ENCODE data around the gene C1QC.

Gene C1QC

GRCh38 chr1:22645931-22646330 lies 2.5 kb downstream of the C1QC start:
- no peak overlapping the region for H4K91ac ChIP-seq (ENCODE audit: low read depth, low read length, poor library complexity)
- H2BK120ac ChIP-seq (ENCODE audit: low read depth, low read length): no peak overlapping the region
- H3K9ac ChIP-seq (ENCODE audit: low read depth, low read length, poor library complexity): peak overlapping the region; percentile 67
- H2BK15ac ChIP-seq (ENCODE audit: low read length): no peak overlapping the region
- no peaks in the 10 kb centered on the region for H3K36me3 ChIP-seq (replicated peaks in 1 of 2; ENCODE audit: control insufficient read depth in 2 of 2, insufficient read depth in 2 of 2, low read length in 2 of 2)
- H3K9me3 ChIP-seq (replicated peaks in 1 of 2; ENCODE audit: control insufficient read depth in 2 of 2, insufficient read depth in 1 of 2, low read depth in 1 of 2, low read length in 2 of 2): peaks cover 0 to 2% of the 10 kb centered on the region in 2 donors
- WGBS, 2 donors (ENCODE audit: extremely low coverage in 2 of 2, insufficient read length in 2 of 2, insufficient replicate concordance in 1 of 2): no CpG with 5 or more reads among the region's 7 CpGs
- H2BK5ac ChIP-seq (ENCODE audit: low read length): no peak overlapping the region
- H3K27me3 ChIP-seq (ENCODE audit: control insufficient read depth in 3 of 3, insufficient read depth in 3 of 3, low read depth in 1 of 3, low read length in 3 of 3): peaks cover 0 to 46% (median 2%) of the 10 kb centered on the region in 3 experiments
- no peaks in the 10 kb centered on the region for H3K4me1 ChIP-seq (ENCODE audit: control insufficient read depth in 2 of 2, insufficient read depth in 1 of 2, low read depth in 1 of 2, low read length in 2 of 2)
- H2AFZ ChIP-seq (ENCODE audit: low read length): no peak overlapping the region
- H3K23ac ChIP-seq (ENCODE audit: low read depth, low read length, poor library complexity): no peak overlapping the region
- H2AK5ac ChIP-seq (ENCODE audit: low read depth, low read length): no peak overlapping the region
- no peak overlapping the region for H4K8ac ChIP-seq (ENCODE audit: low read depth, low read length)
- no peak for DNase-seq (ENCODE audit: low spot score)
- no peaks in the 10 kb centered on the region for H3K79me1 ChIP-seq (ENCODE audit: low read depth, low read length)
- no peak overlapping the region for H3K14ac ChIP-seq (ENCODE audit: low read length)
- no peak overlapping the region for H2BK12ac ChIP-seq (ENCODE audit: low read length)
- H3K18ac ChIP-seq (ENCODE audit: low read length): no peak overlapping the region
- H3K27ac ChIP-seq (replicated peaks; ENCODE audit: low read length): no peak overlapping the region
- no peak overlapping the region for H3K4me2 ChIP-seq (ENCODE audit: insufficient read depth, low read length, poor library complexity, severe bottlenecking)
- H3K4me3 ChIP-seq (ENCODE audit: low read length in 2 of 2): no peak overlapping the region
- no peak overlapping the region for H3K4ac ChIP-seq (ENCODE audit: low read length)

- Histone ChIP-seq H3K4me1 (ENCODE audit: control insufficient read depth in 2 of 2, insufficient read depth in 1 of 2, low read depth in 1 of 2, low read length in 2 of 2) (no peaks in the 10 kb centered on the region), H3K18ac (ENCODE audit: low read length) (no peak overlapping the region), H3K36me3 (replicated peaks in 1 of 2; ENCODE audit: control insufficient read depth in 2 of 2, insufficient read depth in 2 of 2, low read length in 2 of 2) (no peaks in the 10 kb centered on the region), H2AFZ (ENCODE audit: low read length) (no peak overlapping the region), H3K4me3 (ENCODE audit: low read length in 2 of 2) (no peak overlapping the region), H3K9ac (ENCODE audit: low read depth, low read length, poor library complexity) (no peak overlapping the region), H2BK12ac (ENCODE audit: low read length) (no peak overlapping the region), H3K9me3 (replicated peaks in 1 of 2; ENCODE audit: control insufficient read depth in 2 of 2, insufficient read depth in 1 of 2, low read depth in 1 of 2, low read length in 2 of 2) (peaks cover 0 to 2% of the 10 kb centered on the region in 2 donors), H3K4ac (ENCODE audit: low read length) (no peak overlapping the region), H3K27me3 (ENCODE audit: control insufficient read depth in 3 of 3, insufficient read depth in 3 of 3, low read depth in 1 of 3, low read length in 3 of 3) (peaks cover 0 to 45% (median 2%) of the 10 kb centered on the region in 3 experiments), H4K91ac (ENCODE audit: low read depth, low read length, poor library complexity) (no peak overlapping the region), H2BK120ac (ENCODE audit: low read depth, low read length) (no peak overlapping the region), H3K23ac (ENCODE audit: low read depth, low read length, poor library complexity) (no peak overlapping the region), H3K79me1 (ENCODE audit: low read depth, low read length) (no peaks in the 10 kb centered on the region), H2AK5ac (ENCODE audit: low read depth, low read length) (no peak overlapping the region), H3K14ac (ENCODE audit: low read length) (no peak overlapping the region), H3K4me2 (ENCODE audit: insufficient read depth, low read length, poor library complexity, severe bottlenecking) (no peak overlapping the region), H3K27ac (replicated peaks; ENCODE audit: low read length) (no peak overlapping the region), H2BK15ac (ENCODE audit: low read length) (no peak overlapping the region), H2BK5ac (ENCODE audit: low read length) (no peak overlapping the region), H4K8ac (ENCODE audit: low read depth, low read length) (no peak overlapping the region)
- WGBS, 2 donors (ENCODE audit: extremely low coverage in 2 of 2, insufficient read length in 2 of 2, insufficient replicate concordance in 1 of 2): no CpG with 5 or more reads among the region's 1 CpG
- no peak for DNase-seq (ENCODE audit: low spot score)
Measured at GRCh38 chr1:22646384-22646783, 3.0 kb downstream of the C1QC start.

- H3K9me3 ChIP-seq (replicated peaks in 1 of 2; ENCODE audit: control insufficient read depth in 2 of 2, insufficient read depth in 1 of 2, low read depth in 1 of 2, low read length in 2 of 2): peaks cover 0 to 2% of the 10 kb centered on the region in 2 donors
- no peaks in the 10 kb centered on the region for H3K4me1 ChIP-seq (ENCODE audit: control insufficient read depth in 2 of 2, insufficient read depth in 1 of 2, low read depth in 1 of 2, low read length in 2 of 2)
- H2AK5ac ChIP-seq (ENCODE audit: low read depth, low read length): no peak overlapping the region
- H3K23ac ChIP-seq (ENCODE audit: low read depth, low read length, poor library complexity): no peak overlapping the region
- no peaks in the 10 kb centered on the region for H3K36me3 ChIP-seq (replicated peaks in 1 of 2; ENCODE audit: control insufficient read depth in 2 of 2, insufficient read depth in 2 of 2, low read length in 2 of 2)
- no peak overlapping the region for H3K14ac ChIP-seq (ENCODE audit: low read length)
- no peak for DNase-seq (ENCODE audit: low spot score)
- H2BK15ac ChIP-seq (ENCODE audit: low read length): no peak overlapping the region
- no peak overlapping the region for H3K27ac ChIP-seq (replicated peaks; ENCODE audit: low read length)
- no peak overlapping the region for H3K9ac ChIP-seq (ENCODE audit: low read depth, low read length, poor library complexity)
- no peak overlapping the region for H4K8ac ChIP-seq (ENCODE audit: low read depth, low read length)
- H3K4ac ChIP-seq (ENCODE audit: low read length): no peak overlapping the region
- no peak overlapping the region for H2AFZ ChIP-seq (ENCODE audit: low read length)
- no CpG with 5 or more reads among the region's 13 CpGs for WGBS, 2 donors (ENCODE audit: extremely low coverage in 2 of 2, insufficient read length in 2 of 2, insufficient replicate concordance in 1 of 2)
- H3K27me3 ChIP-seq (ENCODE audit: control insufficient read depth in 3 of 3, insufficient read depth in 3 of 3, low read depth in 1 of 3, low read length in 3 of 3): peaks cover 0 to 59% (median 2%) of the 10 kb centered on the region in 3 experiments
- no peak overlapping the region for H3K18ac ChIP-seq (ENCODE audit: low read length)
- H4K91ac ChIP-seq (ENCODE audit: low read depth, low read length, poor library complexity): no peak overlapping the region
- H2BK5ac ChIP-seq (ENCODE audit: low read length): no peak overlapping the region
- H3K4me2 ChIP-seq (ENCODE audit: insufficient read depth, low read length, poor library complexity, severe bottlenecking): no peak overlapping the region
- no peak overlapping the region for H2BK120ac ChIP-seq (ENCODE audit: low read depth, low read length)
- peak overlapping the region in 1 of 2 donors; percentile 1 for H3K4me3 ChIP-seq (ENCODE audit: low read length in 2 of 2)
- no peak overlapping the region for H2BK12ac ChIP-seq (ENCODE audit: low read length)
- no peaks in the 10 kb centered on the region for H3K79me1 ChIP-seq (ENCODE audit: low read depth, low read length)
Measured at GRCh38 chr1:22650089-22650693, 6.8 kb downstream of the C1QC start.

- Histone ChIP-seq H3K23ac (ENCODE audit: low read depth, low read length, poor library complexity) (no peak overlapping the region), H3K9ac (ENCODE audit: low read depth, low read length, poor library complexity) (no peak overlapping the region), H2AFZ (ENCODE audit: low read length) (no peak overlapping the region), H3K4me2 (ENCODE audit: insufficient read depth, low read length, poor library complexity, severe bottlenecking) (no peak overlapping the region), H3K27ac (replicated peaks; ENCODE audit: low read length) (no peak overlapping the region), H3K9me3 (replicated peaks in 1 of 2; ENCODE audit: control insufficient read depth in 2 of 2, insufficient read depth in 1 of 2, low read depth in 1 of 2, low read length in 2 of 2) (peaks cover 0 to 2% of the 10 kb centered on the region in 2 donors), H3K4me1 (ENCODE audit: control insufficient read depth in 2 of 2, insufficient read depth in 1 of 2, low read depth in 1 of 2, low read length in 2 of 2) (no peaks in the 10 kb centered on the region), H4K8ac (ENCODE audit: low read depth, low read length) (no peak overlapping the region), H2BK5ac (ENCODE audit: low read length) (no peak overlapping the region), H2BK15ac (ENCODE audit: low read length) (no peak overlapping the region), H3K4ac (ENCODE audit: low read length) (no peak overlapping the region), H3K79me1 (ENCODE audit: low read depth, low read length) (no peaks in the 10 kb centered on the region), H2AK5ac (ENCODE audit: low read depth, low read length) (peak overlapping the region; percentile 6), H3K4me3 (ENCODE audit: low read length in 2 of 2) (no peak overlapping the region), H3K27me3 (ENCODE audit: control insufficient read depth in 3 of 3, insufficient read depth in 3 of 3, low read depth in 1 of 3, low read length in 3 of 3) (peaks cover 0 to 48% (median 2%) of the 10 kb centered on the region in 3 experiments), H2BK120ac (ENCODE audit: low read depth, low read length) (no peak overlapping the region), H3K36me3 (replicated peaks in 1 of 2; ENCODE audit: control insufficient read depth in 2 of 2, insufficient read depth in 2 of 2, low read length in 2 of 2) (no peaks in the 10 kb centered on the region), H4K91ac (ENCODE audit: low read depth, low read length, poor library complexity) (no peak overlapping the region), H2BK12ac (ENCODE audit: low read length) (no peak overlapping the region), H3K18ac (ENCODE audit: low read length) (no peak overlapping the region), H3K14ac (ENCODE audit: low read length) (peak overlapping the region; percentile 42)
- DNase-seq (ENCODE audit: low spot score): no peak
- no CpG with 5 or more reads among the region's 15 CpGs for WGBS, 2 donors (ENCODE audit: extremely low coverage in 2 of 2, insufficient read length in 2 of 2, insufficient replicate concordance in 1 of 2)
Measured at GRCh38 chr1:22651941-22652856, 8.8 kb downstream of the C1QC start.
